AG08395 (cell line): ENCODE results near the gene TTYH1.
A peak's percentile ranks its signal among the peaks of the same experiment; 100 is the strongest.

ENCODE experiments used
- DNase-seq: peaks from one replicate; pipeline ENCODE4 v3.0.0; 2012; ENCODE audit warnings: mixed read lengths, low spot score

The TTYH1 gene

GRCh38 chr19:54393381-54393780 is 21.9 kb upstream of the TTYH1 start:
- no peak for DNase-seq

- no peak for DNase-seq
Observed at GRCh38 chr19:54395685-54396084, 19.6 kb upstream of the TTYH1 start.

DNA sequence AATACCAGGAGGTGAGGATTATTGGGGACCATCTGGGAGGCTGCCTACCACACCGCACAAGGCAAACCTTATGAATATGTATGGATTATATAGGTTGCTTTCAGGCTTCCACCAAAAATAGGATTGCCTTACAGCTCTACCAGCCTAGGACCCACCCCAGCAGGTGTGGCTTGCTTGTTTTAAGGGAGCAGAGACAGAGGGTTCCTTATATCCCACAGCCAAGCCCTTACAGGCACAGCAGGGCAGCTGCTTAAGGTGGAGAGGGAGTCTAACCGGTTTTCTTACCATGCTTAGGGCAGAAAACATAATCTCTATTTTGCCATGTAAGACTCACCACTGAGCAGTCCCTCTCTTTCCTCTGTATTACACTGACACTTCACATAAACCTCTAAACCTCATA is 16.1 kb upstream of the TTYH1 start:
- DNase-seq, result no peak

- no peak for DNase-seq
Observed at GRCh38 chr19:54400913-54401312, 14.4 kb upstream of the TTYH1 start.

DNA sequence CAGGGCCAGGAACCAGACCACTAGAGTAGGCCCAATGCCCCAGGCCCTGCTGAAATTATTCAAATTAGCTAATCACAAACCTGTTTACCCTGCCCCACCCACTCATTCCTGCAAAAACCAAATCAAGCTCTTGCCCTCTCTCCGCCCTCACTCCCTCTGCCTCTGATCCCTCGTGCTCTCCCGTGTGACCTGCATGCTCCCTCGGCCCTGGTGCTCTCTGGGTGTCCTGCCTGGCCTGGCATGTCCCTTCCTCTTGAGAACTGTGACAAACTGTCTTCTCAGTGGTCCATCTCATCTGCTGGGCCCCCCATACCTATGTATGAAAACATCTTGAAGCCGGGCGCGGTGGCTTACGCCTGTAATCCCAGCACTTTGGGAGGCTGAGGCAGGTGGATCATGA is 12.2 kb upstream of the TTYH1 start:
- DNase-seq, result no peak

- no peak for DNase-seq
Observed at GRCh38 chr19:54405628-54406027, 9.6 kb upstream of the TTYH1 start.

DNA sequence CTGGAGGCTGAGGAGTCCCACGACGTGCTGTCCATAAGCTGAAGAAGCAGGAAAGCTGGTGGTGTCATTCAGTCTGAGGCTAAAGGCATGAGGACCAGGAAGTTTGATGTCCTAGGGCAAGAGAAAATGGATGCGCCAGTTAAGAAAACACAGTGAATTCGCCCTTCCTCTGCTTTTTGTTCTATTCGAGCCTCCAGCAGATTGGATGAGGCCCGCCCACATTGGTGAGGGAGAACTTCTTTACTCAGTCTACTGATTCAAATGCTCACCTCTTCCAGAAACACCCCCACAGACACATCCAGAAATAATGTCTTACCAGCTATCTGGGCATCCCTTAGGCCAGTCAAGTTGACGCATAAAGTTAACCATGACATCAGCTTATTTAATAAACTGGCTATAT is 7.5 kb upstream of the TTYH1 start:
- DNase-seq, result no peak

GRCh38 chr19:54408456-54409026 is 6.7 kb upstream of the TTYH1 start:
- DNase-seq, result no peak

DNA sequence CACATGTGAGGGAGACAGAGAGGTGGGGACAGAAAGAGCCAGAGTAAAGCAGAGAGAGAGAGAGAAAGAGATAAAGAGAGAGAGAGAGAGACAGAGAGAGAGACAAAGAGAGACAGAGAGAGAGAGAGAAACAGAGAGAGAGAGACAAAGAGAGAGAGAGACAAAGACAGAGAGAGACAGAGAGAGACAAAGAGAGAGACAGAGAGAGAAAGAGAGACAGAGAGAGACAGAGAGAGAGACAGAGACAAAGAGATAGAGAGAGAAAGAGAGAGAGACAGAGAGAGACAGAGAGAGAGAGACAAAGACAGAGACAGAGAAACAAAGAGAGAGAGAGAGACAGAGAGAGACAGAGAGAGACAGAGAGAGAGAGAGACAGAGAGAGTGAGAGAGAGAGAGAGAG is 4.2 kb upstream of the TTYH1 start:
- no peak for DNase-seq

DNA sequence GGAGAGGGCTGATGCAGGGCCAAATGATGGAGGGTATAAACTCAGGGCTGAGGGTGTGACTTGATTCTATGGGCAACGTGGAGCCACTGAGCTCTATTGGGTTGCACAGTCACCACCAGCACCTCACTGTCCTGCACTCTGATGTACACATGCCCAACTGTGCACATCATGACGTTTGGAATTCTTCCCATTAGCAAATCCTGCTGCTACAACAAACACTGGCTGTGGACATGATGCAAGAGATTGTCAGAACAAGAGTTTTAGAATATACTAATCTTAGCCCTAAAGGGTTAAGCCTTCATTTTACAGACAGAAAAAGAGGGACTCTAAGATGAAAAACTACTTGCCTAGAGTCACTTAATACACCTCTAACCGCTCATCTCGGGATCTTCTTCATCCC is 2.4 kb upstream of the TTYH1 start:
- no peak for DNase-seq

DNA sequence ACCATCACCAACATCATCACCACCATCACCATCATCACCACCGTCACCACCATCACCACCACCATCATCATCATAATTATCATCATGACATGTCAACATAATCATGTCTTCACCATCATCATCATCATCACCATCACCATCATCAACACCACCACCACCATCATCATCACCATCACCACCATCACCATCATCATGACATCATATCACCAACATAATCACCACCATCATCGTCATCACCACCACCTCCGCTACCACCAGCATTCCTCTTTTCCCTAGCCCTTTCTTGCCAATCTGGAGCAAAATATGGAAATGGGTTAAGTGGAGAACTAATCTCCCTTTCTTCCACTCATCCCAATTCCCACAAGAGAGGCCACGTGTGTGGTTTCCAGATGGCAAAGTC is 1.1 kb upstream of the TTYH1 start:
- DNase-seq, result no peak

DNA sequence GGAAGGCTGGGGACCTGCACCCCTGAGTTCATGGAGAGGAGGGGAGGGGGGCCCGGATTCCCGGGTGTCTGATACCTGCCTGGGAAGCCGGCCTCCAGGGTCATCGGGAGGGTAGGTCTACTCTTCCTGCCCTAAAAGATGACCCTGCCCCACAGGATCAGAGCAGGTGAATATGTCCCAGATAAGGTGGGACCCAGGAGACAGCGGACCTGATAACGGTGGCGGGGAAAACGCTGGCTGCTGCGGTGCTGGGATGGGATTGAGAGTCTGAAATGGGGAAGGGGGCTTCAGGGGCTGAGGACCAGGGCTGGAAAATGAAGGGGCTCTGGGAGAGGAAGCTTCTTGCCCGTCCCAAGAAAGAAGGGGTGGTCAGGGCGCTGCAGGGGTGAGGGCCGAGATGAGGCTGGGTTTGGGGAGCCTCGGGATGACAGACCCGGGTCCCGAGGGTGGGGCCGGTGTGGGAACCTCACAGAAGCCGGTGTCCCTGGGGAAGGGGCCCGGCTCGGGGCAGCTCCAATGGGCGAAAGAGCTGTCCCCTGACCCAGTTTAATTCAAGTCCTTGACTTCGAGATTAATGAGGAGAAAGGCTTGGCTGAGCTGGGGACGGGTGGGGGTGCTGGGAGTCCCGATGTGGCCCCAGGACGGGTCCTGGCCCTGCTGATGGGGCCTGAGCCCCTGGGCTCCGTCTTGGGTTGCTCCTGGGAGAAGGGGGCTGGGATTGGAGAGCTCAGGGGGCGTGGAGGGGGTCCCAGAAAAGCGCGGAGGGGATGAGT is 823 bp downstream of the TTYH1 start:
- DNase-seq, result no peak

GRCh38 chr19:54416695-54417491 is 1.6 kb downstream of the TTYH1 start:
- no peak for DNase-seq

DNA sequence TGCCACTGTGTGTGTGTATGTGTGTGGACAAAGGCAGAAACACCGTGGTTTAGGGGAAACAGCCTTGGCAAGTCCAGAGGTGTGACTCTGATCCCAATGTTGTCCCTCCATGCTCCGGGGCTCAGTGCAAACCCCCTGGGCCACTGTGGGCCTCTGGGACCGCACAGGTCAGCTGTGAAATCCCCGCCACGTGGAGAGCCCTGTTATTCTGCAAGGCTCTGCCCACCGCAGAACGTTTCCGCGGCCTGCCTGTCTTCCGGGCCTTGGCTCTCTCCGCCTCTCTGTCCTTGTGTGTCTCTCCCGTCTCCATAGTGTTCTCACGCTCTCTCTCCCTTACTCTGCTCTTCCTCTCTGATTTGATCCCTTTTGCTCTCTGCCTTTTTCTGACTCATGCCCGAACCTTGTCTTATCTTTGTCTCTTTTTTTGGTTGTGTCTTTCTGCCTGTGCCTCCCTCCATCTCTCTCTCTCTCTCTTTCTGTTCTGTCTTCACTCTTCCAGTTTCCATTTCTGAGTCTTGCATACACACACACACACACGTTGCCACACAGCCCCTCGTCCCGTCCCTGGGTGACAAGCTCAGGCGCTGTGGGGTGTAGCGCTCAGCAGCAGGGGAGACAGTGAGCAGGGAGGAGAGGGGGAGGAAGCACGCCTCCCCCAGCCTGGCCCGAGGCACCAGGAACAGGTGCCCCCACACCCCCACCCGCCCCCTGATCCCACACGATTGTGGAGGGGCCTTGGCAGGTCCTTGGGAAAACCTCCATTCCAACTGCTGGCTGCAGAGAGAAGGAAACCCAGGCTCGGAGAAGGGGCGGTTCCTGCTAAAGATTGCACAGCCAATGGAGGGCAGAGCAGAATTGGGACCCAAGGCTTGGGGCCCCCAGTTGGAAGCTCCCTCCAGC is 3.0 kb downstream of the TTYH1 start:
- DNase-seq, result peak; percentile 42

GRCh38 chr19:54418930-54419800 is 3.9 kb downstream of the TTYH1 start:
- DNase-seq, result no peak

DNA sequence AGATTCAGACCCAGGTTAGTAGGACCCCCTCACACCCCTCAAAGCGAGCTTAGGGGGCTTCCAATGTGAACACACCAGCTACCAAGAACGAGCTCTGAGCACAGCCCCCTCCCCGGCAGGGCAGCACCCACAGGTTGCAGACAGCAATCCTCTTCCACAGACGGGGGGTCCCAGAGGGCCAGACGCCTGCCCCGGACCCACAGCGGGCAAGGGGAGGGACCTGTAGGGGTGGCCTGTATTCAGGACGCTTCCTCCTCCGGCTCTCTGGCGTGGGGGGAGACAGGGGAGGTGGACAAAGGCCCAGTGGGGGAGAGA is 4.8 kb downstream of the TTYH1 start:
- DNase-seq, result no peak

GRCh38 chr19:54420383-54421168 is 5.3 kb downstream of the TTYH1 start:
- DNase-seq, result no peak

DNA sequence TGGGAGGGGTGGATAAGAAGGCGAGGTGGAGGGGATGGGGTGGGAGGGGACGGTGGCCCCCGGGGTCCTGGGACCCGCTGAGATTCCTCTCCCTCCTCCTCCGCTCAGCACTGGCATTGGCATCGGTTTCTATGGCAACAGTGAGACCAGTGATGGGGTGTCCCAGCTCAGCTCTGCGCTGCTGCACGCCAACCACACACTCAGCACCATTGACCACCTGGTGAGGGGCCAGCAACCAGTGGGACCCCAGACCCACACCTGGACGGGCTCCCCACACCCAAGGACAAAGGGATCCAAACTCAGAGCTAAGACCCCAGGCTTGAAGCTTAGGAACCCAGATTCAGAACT is 5.9 kb downstream of the TTYH1 start:
- DNase-seq, result no peak

DNA sequence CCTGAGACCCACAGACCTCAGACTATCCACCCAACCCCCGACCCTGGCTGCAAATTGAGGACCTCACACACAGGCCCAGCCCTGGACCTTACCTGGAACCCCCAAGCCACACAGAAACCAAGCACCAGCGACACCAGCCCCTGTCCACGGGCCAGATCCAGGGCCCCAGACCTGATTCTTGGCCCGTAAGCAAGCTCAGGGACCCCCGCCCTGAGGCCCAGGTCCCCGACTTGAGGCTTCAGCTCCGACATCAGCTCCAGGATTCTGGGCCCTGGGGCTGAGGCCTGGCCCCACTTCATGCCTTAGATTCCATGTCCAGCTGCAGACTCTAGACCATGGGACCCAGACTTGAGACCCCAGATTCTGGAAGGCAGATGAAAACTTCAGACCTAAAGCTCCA is 6.3 kb downstream of the TTYH1 start:
- DNase-seq, result no peak

GRCh38 chr19:54422136-54422535 is 6.9 kb downstream of the TTYH1 start:
- no peak for DNase-seq

- DNase-seq, result no peak
Observed at GRCh38 chr19:54424201-54424600, 8.9 kb downstream of the TTYH1 start.
